GM23248 (cell line): Measurements from ENCODE around the gene RHBG.

Source experiments
- EZH2 ChIP-seq: fragments of 200-600 bp; sonication (generic); IDR thresholded peaks from 2 replicates; pipeline ENCODE4 v1.6.1; 2018; ENCODE audit warnings: antibody characterized with exemption, mild to moderate bottlenecking; ENCODE audit not compliant: insufficient read depth, poor library complexity, severe bottlenecking
- EZH2phosphoT487 ChIP-seq: fragments of 200-600 bp; sonication (generic); IDR thresholded peaks from 2 replicates; pipeline ENCODE4 v1.6.1; 2018; ENCODE audit warnings: antibody characterized with exemption, moderate library complexity, mild to moderate bottlenecking, low read depth; ENCODE audit not compliant: insufficient read depth

DNA sequence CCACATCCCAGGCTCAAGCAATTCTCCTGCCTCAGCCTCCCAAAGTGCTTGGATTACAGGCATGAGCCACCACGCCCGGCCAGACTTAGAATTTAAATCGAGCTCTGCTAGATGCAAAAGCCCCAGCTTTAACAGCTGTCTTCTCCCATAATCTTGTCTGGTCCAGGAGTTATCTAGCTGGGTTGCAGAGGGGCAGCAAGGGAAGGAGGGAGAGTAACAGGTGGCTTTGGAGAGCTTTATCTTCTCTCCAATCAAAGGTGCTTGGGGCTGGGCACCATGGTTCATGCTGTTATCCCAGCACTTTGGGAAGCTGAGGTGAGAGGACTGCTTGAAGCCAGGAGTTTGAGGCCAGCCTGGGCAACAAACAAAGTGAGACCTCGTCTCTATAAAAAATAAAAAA is 3.9 kb downstream of the RHBG start:
- TF ChIP-seq EZH2, result no peak
- TF ChIP-seq EZH2phosphoT487, result no peak
